T-cell (primary cell): ENCODE data around the gene ZNF277. TPM values are rescaled to one million over a fixed set of nuclear protein-coding genes. Genes with fewer than 3 reads are reported as not detected.

Experiments
- ATAC-seq, 4 experiments: fragments of 200-7000 bp in 3 of 4; fragments of 150-1000 bp in 1 of 4; cut with Tn5 transposase; replicated peaks in 1 of 4; 1 replicate in 3 of 4; 2 replicates in 1 of 4; pipeline ENCODE4 v1.10.0; 2021; ENCODE audit warnings: moderate library complexity in 3 of 4, mild to moderate bottlenecking in 2 of 4, moderate number of reproducible peaks in 1 of 4
- CTCF ChIA-PET, 2 donors: fragments of 300-600 bp; sonication (Branson Sonifier 250); formaldehyde crosslinking; loops; one replicate each; lab custom pipeline; 2022; ENCODE audit warnings: antibody characterized with exemption in 2 of 2; lab: Charles Lee
- POLR2A ChIA-PET, 2 donors: fragments of 300-600 bp; sonication (Branson Sonifier 250); formaldehyde crosslinking; loops; one replicate each; lab custom pipeline; 2022; ENCODE audit warnings: antibody characterized with exemption in 2 of 2; lab: Charles Lee
- DNase-seq, 35 experiments: peaks; one replicate each; pipeline versions ENCODE4 v3.0.0 to v3.0.0-alpha.2; 2013 to 2023
- H3K27ac ChIP-seq: one replicate; pipeline ENCODE4 v1.5.1; 2013; ENCODE audit warnings: low read length
- H3K27me3 ChIP-seq, 2 experiments: replicated peaks in 1 of 2; 1 replicate in 1 of 2; 2 replicates in 1 of 2; pipeline versions ENCODE4 v1.6.1 to v1.7.0; 2013; ENCODE audit warnings: low read length in 1 of 2, mixed read lengths in 1 of 2; ENCODE audit not compliant: control insufficient read depth in 2 of 2, insufficient read depth in 2 of 2; ENCODE audit errors: extremely low read depth in 1 of 2
- H3K36me3 ChIP-seq, 2 donors: 1 replicate in 1 of 2; 2 replicates in 1 of 2; pipeline versions ENCODE4 v1.6.1 to v1.7.0; 2013; ENCODE audit warnings: low read length in 1 of 2; ENCODE audit not compliant: control insufficient read depth in 2 of 2, insufficient read depth in 1 of 2; ENCODE audit errors: extremely low read depth in 1 of 2
- H3K4me1 ChIP-seq, 2 experiments: 1 replicate in 1 of 2; 2 replicates in 1 of 2; pipeline versions ENCODE4 v1.6.1 to v1.7.0; 2013; ENCODE audit warnings: low read length in 2 of 2, mixed read lengths in 1 of 2; ENCODE audit not compliant: insufficient read depth in 2 of 2, control insufficient read depth in 1 of 2; ENCODE audit errors: extremely low read depth in 1 of 2
- H3K4me3 ChIP-seq, 2 donors: 1 replicate in 1 of 2; 2 replicates in 1 of 2; pipeline versions ENCODE4 v1.5.1 to v1.7.0; 2013; ENCODE audit warnings: mild to moderate bottlenecking in 2 of 2, low read length in 1 of 2, moderate library complexity in 1 of 2; ENCODE audit not compliant: control insufficient read depth in 1 of 2; ENCODE audit errors: extremely low read depth in 1 of 2
- H3K9me3 ChIP-seq: 2 replicates; pipeline ENCODE4 v1.7.0; 2013
- H3K27ac Mint-ChIP-seq, 2 donors: one replicate each; pipeline ENCODE4 v1.8.0; 2020 to 2021; ENCODE audit warnings: mild to moderate bottlenecking in 2 of 2, mixed read lengths in 2 of 2
- H3K27me3 Mint-ChIP-seq, 2 donors: one replicate each; pipeline ENCODE4 v1.8.0; 2021 to 2022; ENCODE audit warnings: mixed read lengths in 2 of 2
- H3K36me3 Mint-ChIP-seq: one replicate; pipeline ENCODE4 v1.8.0; 2021; ENCODE audit warnings: mixed read lengths
- H3K4me1 Mint-ChIP-seq, 3 donors: one replicate each; pipeline ENCODE4 v1.8.0; 2020 to 2022; ENCODE audit warnings: mixed read lengths in 3 of 3, mild to moderate bottlenecking in 1 of 3
- H3K4me3 Mint-ChIP-seq, 3 donors: one replicate each; pipeline ENCODE4 v1.8.0; 2020 to 2022; ENCODE audit warnings: mild to moderate bottlenecking in 3 of 3, mixed read lengths in 3 of 3, moderate library complexity in 3 of 3
- H3K9me3 Mint-ChIP-seq, 3 donors: one replicate each; pipeline ENCODE4 v1.8.0; 2020 to 2022; ENCODE audit warnings: mixed read lengths in 3 of 3
- WGBS: methylation state at CpG from one replicate; pipeline ENCODE4 v1.1.5; 2013; ENCODE audit warnings: missing lambda C conversion rate; ENCODE audit not compliant: insufficient coverage; 5-methylcytosine and 5-hydroxymethylcytosine counted together
- total RNA-seq, 35 experiments: library from RNA in 6 of 35; stranded (reverse) in 6 of 35; fragments of 120-200 nt in 1 of 35; gene quantifications; one replicate each; pipeline versions ENCODE4 v1.2.1 to v1.2.4 and lab custom pipeline; 2013 to 2026

The ZNF277 gene, protein sequence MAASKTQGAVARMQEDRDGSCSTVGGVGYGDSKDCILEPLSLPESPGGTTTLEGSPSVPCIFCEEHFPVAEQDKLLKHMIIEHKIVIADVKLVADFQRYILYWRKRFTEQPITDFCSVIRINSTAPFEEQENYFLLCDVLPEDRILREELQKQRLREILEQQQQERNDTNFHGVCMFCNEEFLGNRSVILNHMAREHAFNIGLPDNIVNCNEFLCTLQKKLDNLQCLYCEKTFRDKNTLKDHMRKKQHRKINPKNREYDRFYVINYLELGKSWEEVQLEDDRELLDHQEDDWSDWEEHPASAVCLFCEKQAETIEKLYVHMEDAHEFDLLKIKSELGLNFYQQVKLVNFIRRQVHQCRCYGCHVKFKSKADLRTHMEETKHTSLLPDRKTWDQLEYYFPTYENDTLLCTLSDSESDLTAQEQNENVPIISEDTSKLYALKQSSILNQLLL
- total RNA-seq (10 to 100 TPM; 26.6 to 31.4 (median 30.2) TPM), total RNA-seq (lab: John Stamatoyannopoulos, UW) (22.2 to 70.1 (median 36.9) reads per million in 29 experiments)
- 51.2 TPM for total RNA-seq (2013)

DNA sequence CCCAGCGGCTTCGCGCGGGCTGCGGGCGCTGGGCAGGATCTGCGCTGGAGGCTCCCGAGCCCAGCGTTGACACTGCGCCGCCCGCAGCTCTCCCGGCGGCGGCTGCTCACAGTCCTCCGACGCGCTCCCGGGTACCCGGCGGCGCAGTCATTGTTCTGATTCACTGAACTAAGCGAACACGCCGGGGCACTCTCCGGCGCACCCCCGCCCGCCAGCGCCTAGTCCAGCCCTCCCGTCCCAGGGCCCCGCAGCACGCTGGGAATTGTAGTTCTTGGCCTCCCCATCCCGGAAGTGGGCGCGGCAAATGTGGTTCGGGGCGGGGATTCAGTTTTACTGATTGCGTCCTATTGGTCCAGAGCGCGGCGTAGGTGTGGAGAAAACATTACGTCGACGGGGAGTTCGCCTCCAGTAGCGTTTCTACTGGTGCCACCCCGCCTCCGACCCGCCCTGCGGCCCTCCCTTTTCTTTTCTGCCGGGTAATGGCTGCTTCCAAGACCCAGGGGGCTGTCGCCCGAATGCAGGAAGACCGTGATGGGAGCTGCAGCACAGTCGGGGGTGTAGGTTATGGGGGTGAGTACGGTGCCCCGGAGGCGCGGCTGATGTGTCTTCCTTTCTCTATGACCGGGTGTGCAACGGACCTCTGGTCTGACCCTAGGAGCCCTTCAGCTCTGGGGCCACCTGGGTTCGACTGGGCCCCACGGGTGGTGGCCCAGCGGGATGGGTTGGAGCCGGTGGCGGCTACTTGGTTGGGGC, at the start of gene ZNF277, which contains the start of gene DOCK4:
Gene ZNF277, plus strand, starts transcription at position 458 of the 753 bp plus-strand sequence. Its CDS starts 22 bp downstream, at position 480.
Gene DOCK4, minus strand, starts transcription at position 162 of the 753 bp plus-strand sequence. CDS start 261 bp downstream, outside the sequence.
- peaks cover 22 to 27% of the 10 kb centered on the region in 2 experiments for H3K4me1 ChIP-seq
- no peaks in the 10 kb centered on the region for H3K36me3 Mint-ChIP-seq
- ChIA-PET CTCF (no interaction called here), POLR2A (interaction anchor here (0.6 kb wide), 2 partner anchors 259 to 264 kb away, joined by 3 to 4 read pairs; no protein-coding TSS in a partner anchor)
- H3K36me3 ChIP-seq: no peaks in the 10 kb centered on the region
- no peaks in the 10 kb centered on the region for H3K9me3 Mint-ChIP-seq
- H3K27ac ChIP-seq: peak within 1 kb of the TSS; percentile 50
- under 1% methylated on average over 58 of the region's 67 CpGs for WGBS
- H3K4me3 Mint-ChIP-seq: peak within 1 kb of the TSS; percentile 89 to 100 (median 96)
- DNase-seq: peak; percentile 94 to 100 (median 98)
- H3K4me1 Mint-ChIP-seq: peaks cover 41 to 44% (median 41%) of the 10 kb centered on the region in 3 donors
- peaks cover 23 to 27% of the 10 kb centered on the region in 2 donors for H3K27me3 Mint-ChIP-seq
- no peaks in the 10 kb centered on the region for H3K9me3 ChIP-seq
- ATAC-seq: peak; percentile 88 to 92 (median 89)
- peak within 1 kb of the TSS; percentile 21 to 84 for H3K27ac Mint-ChIP-seq
- H3K4me3 ChIP-seq: peak within 1 kb of the TSS; percentile 89 to 98
- H3K27me3 ChIP-seq: peaks cover 10 to 19% of the 10 kb centered on the region in 2 experiments

DNA sequence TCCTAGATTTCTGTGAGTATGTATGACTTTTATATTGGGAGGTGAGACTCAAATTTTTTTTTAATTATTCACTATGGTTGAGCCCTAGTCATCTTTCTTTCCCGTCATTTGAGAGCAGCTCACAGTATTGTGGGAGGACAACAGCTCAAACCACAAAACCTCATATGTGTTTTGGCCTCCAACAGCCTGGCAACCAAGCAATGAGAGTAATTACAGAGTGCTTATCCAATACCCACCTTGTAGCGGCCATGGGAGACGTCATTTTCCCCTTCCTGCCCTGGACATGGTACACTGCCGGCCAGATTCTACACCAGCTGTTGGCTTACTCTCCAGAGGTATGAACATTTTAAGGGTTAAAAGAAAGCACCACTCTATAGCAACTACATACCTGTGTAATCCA, 49.4 kb upstream of the ZNF277 start:
- H3K4me1 Mint-ChIP-seq: no peaks in the 10 kb centered on the region
- H3K27ac Mint-ChIP-seq: no peak overlapping the region
- Histone ChIP-seq H3K4me3 (no peak overlapping the region), H3K27ac (no peak overlapping the region), H3K36me3 (no peaks in the 10 kb centered on the region), H3K9me3 (no peaks in the 10 kb centered on the region), H3K4me1 (no peaks in the 10 kb centered on the region), H3K27me3 (peaks cover 0 to 2% of the 10 kb centered on the region in 2 experiments)
- ATAC-seq (no peak), DNase-seq (peak in 1 of 35 experiments; percentile 0)
- H3K27me3 Mint-ChIP-seq: peaks cover 3 to 12% of the 10 kb centered on the region in 2 donors
- CTCF ChIA-PET: interaction anchor here in 1 of 2 donors (0.9 kb wide), 1 partner anchor 9 kb away, joined by 3 read pairs; no protein-coding TSS in a partner anchor
- H3K9me3 Mint-ChIP-seq: no peaks in the 10 kb centered on the region
- 20% methylated on average over 2 of the region's 4 CpGs for WGBS
- no peak overlapping the region for H3K4me3 Mint-ChIP-seq
- POLR2A ChIA-PET: no interaction called here
- no peaks in the 10 kb centered on the region for H3K36me3 Mint-ChIP-seq

DNA sequence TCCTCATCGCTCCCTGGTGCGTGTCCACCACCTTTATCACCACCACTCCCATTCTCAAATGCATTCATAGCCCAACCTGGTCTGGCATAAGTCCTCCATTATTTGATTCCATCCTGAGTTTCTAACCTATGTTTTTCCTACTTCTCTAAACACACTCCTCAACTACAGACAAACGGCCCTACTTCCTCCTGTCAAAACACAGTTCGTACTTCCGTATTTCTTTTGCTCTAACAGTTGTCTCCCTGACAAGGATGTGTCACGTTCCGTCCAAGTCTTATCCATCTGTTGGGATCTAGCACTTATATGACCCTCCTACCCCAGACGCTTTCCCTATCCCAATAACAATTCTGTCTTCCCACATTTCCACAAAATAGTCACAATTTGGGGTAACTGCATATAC, 47.1 kb upstream of the ZNF277 start:
- Histone ChIP-seq H3K4me3 (no peak overlapping the region), H3K9me3 (no peaks in the 10 kb centered on the region), H3K36me3 (no peaks in the 10 kb centered on the region), H3K4me1 (no peaks in the 10 kb centered on the region), H3K27me3 (peaks cover 0 to 2% of the 10 kb centered on the region in 2 experiments), H3K27ac (no peak overlapping the region)
- ChIA-PET POLR2A (no interaction called here), CTCF (no interaction called here)
- Mint-ChIP-seq H3K27ac (no peak overlapping the region), H3K36me3 (no peaks in the 10 kb centered on the region), H3K4me3 (no peak overlapping the region), H3K27me3 (peaks cover 3 to 12% of the 10 kb centered on the region in 2 donors), H3K4me1 (no peaks in the 10 kb centered on the region), H3K9me3 (no peaks in the 10 kb centered on the region)
- ATAC-seq: no peak
- no peak for DNase-seq
- 53% methylated on average over 7 of the region's 8 CpGs for WGBS

DNA sequence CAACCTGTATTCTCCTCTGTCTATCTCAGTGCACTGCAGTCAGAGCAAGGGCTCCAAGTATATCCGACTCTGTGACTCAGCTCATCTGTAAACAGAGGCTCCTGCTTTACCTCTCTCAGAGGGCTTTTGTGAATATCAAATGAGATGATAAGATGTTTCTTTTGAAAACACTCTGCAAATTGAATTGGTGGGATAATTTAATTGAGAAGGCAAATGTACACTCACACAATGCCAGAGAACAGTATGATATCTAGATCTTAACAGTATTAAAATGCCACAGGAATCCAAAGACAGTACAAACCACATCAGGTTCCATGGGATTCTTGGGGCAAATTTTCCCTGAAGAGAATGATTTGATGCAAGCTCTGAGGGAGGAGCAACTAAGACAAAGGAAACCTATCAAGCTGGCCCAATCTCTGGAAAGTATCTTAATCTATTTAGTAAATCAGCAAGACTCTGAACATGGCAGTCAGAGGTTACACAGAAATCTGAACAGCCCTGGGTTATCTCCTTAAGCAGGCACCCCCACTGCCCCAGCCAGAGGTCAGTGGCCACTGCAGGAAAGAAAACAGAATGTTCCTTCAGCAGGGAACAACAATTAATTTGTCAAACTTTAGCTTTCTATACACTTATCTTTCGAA, 46.2 kb upstream of the ZNF277 start:
- no peaks in the 10 kb centered on the region for H3K36me3 Mint-ChIP-seq
- ATAC-seq: no peak
- POLR2A ChIA-PET: no interaction called here
- no peaks in the 10 kb centered on the region for H3K36me3 ChIP-seq
- 80% methylated on average over 1 of the region's 2 CpGs for WGBS
- H3K27me3 Mint-ChIP-seq: peaks cover 3 to 7% of the 10 kb centered on the region in 2 donors
- H3K9me3 ChIP-seq: no peaks in the 10 kb centered on the region
- no peak overlapping the region for H3K4me3 Mint-ChIP-seq
- no peak overlapping the region for H3K27ac ChIP-seq
- no peaks in the 10 kb centered on the region for H3K4me1 ChIP-seq
- H3K27ac Mint-ChIP-seq: no peak overlapping the region
- H3K27me3 ChIP-seq: peaks cover 0 to 2% of the 10 kb centered on the region in 2 experiments
- H3K9me3 Mint-ChIP-seq: no peaks in the 10 kb centered on the region
- H3K4me3 ChIP-seq: no peak overlapping the region
- H3K4me1 Mint-ChIP-seq: no peaks in the 10 kb centered on the region
- DNase-seq: no peak
- CTCF ChIA-PET: no interaction called here

DNA sequence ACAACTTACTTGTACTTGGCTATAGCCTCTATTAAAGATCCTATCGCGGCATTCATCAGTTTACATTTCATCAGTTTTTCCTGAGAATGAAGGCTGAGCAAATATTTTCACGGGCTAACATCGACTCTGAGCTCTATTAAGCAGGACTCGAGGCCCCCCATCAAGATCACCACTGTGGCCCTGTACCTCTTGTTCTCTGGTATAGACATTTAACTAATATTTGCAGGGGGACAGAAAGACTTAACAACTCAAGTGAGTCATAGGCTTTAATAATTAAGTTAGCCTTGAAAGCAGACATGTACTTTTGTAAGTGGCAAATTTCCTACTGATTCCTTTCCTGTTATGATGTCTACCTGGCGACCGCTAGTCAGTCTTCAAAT, 45.7 kb upstream of the ZNF277 start:
- H3K4me3 Mint-ChIP-seq: no peak overlapping the region
- no peak overlapping the region for H3K4me3 ChIP-seq
- peaks cover 3 to 6% of the 10 kb centered on the region in 2 donors for H3K27me3 Mint-ChIP-seq
- no peak for DNase-seq
- no peaks in the 10 kb centered on the region for H3K4me1 ChIP-seq
- no peaks in the 10 kb centered on the region for H3K9me3 Mint-ChIP-seq
- POLR2A ChIA-PET: no interaction called here
- H3K4me1 Mint-ChIP-seq: no peaks in the 10 kb centered on the region
- H3K27ac ChIP-seq: no peak overlapping the region
- no peak for ATAC-seq
- H3K27me3 ChIP-seq: peaks cover 0 to 2% of the 10 kb centered on the region in 2 experiments
- H3K9me3 ChIP-seq: no peaks in the 10 kb centered on the region
- CTCF ChIA-PET: interaction anchor here in 1 of 2 donors (0.6 kb wide), 1 partner anchor 181 kb away, joined by 3 read pairs; no protein-coding TSS in a partner anchor
- WGBS: 72% methylated on average over 4 of the region's 7 CpGs
- H3K27ac Mint-ChIP-seq: no peak overlapping the region
- H3K36me3 Mint-ChIP-seq: no peaks in the 10 kb centered on the region
- no peaks in the 10 kb centered on the region for H3K36me3 ChIP-seq
